Measurements from ENCODE around the gene CYP2W1.

CYP2W1 gene

DNA sequence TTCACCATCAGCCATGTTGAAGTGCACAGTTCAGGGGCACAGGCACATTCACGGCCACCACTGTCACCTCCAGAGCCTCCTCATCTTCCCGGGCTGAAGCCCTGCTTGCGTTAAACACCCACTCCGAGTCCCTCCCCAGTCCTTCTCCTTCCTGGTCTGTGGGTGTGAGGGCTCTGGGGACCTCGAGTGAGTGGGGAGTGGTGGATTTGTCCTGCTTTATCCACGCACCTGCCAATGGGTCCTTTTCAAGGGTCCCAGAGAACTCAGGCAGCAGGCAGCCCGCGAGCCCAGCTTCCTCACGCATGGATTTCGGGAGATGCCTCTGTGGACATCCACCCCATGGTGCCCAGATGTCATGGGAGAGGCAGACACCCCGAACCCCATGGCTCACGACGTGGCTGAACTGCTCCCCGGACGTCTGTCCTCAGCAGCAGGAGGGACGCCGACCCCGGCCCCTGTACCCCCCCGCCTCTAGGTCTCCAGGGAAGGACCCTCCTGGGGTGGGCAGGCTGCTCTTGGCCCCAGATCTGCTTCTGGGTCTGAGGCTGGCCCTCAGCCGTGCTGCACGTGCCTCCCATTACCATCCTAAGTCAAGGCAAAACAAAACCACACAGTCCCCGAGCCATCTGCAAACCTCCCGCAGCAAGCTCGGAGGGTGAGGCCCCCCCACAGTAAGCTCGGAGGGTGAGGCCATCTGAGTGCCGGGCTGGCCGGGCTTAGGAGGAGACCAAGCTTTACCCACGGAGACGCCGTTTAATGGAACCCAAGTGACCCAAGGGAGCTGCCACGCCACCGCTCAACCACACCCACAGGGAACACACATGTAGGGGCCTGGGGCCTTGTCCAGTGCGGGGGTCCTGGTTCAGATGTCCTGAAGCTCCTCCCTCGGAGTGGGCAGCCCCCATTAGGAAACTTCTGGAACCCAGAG is 9.0 kb downstream of the CYP2W1 start:
- no peak overlapping the region for H3K4me3 ChIP-seq (ENCODE audit: low read depth, low read length)

DNA sequence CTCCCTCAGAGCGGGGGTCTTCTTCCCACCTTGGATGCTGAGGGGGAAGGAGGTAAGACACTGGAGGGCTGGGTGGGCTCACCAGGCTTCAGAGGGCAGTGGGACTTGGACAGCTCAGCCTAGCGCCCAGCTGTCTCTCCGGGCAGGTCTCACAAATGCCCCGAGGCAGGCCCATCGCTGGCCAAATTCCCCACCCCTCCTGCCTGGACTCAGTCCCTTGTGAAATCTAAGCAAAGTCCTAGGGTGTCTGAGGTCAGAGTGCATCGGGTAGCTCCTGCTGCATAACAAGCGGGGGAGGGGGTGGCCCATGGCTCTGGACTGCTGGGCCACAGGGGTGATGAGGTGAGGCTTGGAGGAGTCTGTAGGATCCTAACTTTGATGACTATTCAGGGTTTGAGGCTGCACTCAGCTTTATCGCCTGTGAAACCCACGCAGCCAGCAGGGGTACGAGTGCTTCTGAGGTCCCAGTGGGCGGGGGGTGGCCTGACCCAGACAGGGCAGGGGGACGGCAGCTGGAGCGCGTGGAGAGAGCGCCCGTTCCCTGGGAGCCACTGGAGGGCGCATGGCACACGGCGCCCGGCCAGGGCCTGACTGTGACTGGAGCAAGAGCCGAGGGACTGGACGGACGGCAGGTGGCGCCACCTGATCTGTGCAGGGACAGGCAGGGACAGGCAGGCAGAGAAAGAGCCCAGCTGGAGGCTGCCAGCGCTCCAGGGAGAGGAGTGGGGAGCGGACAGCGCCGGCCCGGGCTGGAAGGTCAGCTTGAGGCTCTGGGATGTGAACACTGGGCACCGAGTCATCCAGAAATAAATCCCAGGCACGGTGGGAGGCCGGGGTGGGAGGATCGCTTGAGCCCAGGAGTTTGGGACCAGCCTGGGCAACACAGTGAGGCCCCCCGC is 10.0 kb downstream of the CYP2W1 start:
- TF ChIP-seq CTCF (IDR thresholded peaks at IDR 0.05; ENCODE audit: borderline replicate concordance, insufficient read depth, low read depth, low read length), result peak; percentile 100
- no peak overlapping the region for H3K4me3 ChIP-seq (ENCODE audit: low read depth, low read length)

More for the DNA sequence above, 9.0 kb downstream of the CYP2W1 start:
- no peak for TF ChIP-seq CTCF (IDR thresholded peaks at IDR 0.05; ENCODE audit: borderline replicate concordance, insufficient read depth, low read depth, low read length)

GRCh38 chr7:994592-995308 is 11.8 kb downstream of the CYP2W1 start:
- no peak overlapping the region for H3K4me3 ChIP-seq (ENCODE audit: low read depth, low read length)
- TF ChIP-seq CTCF (IDR thresholded peaks at IDR 0.05; ENCODE audit: borderline replicate concordance, insufficient read depth, low read depth, low read length), result no peak

DNA sequence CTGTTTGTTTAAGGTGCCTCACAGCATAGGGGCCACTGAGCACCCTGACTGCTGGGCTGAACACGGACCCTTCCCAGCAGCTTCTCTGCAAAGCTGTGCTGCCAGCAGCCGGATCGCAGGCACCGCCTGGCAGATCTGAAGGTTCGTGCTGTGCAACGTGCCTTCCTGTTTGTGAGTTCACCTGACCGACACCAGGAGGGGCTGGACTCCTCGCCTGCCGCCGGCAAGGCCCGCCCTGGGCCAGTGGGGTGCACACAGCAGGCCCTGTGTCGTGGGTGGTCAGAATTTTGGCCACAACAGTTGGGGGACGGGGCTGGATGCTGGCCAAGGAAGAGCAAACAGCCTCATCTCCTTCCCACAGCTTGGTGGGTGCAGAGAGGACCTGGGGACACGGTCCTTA is 12.6 kb downstream of the CYP2W1 start:
- no peak overlapping the region for H3K4me3 ChIP-seq (ENCODE audit: low read depth, low read length)
- TF ChIP-seq CTCF (IDR thresholded peaks at IDR 0.05; ENCODE audit: borderline replicate concordance, insufficient read depth, low read depth, low read length), result no peak

DNA sequence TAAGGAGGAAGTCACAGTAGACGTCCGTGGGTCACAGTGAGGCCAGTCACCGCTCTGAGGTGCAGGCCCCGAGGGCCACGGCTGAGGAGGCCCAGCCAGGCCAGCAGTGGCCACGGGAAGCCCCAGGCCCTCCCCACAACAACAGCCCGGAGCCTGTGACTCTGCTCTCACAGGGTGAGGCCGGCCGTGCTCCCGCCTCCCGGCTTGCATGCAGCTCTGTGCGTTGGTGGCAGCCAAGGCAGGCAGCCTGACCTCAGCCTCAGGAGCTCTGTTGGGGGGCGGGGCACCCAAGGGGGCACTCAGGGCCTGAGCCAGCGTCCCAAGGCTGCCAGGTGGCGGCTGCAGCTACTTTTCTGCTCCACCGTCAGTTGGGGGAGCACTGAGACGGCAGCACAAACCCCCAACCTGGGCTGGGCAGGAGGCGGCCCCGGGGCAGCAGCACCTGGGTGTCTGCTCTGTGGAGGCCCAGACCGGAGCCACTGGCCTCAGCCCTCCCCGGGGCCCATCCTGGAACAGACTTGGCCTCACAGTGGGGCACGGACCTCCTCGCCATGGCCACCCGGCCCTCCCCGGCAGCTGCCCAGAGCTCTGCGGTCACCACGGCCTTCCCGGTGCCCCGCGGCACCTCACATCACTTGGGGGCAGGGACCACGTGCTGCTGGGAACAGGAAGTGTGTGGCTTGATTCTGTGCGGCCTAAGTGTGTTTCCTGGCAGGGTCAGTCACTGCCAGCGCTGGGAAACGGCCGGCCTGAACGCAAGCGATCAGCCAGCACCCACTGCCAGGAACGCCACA is 13.3 kb downstream of the CYP2W1 start:
- no peak overlapping the region for H3K4me3 ChIP-seq (ENCODE audit: low read depth, low read length)
- no peak for TF ChIP-seq CTCF (IDR thresholded peaks at IDR 0.05; ENCODE audit: borderline replicate concordance, insufficient read depth, low read depth, low read length)
